ENCODE measurements around the gene ERC2.

DNA sequence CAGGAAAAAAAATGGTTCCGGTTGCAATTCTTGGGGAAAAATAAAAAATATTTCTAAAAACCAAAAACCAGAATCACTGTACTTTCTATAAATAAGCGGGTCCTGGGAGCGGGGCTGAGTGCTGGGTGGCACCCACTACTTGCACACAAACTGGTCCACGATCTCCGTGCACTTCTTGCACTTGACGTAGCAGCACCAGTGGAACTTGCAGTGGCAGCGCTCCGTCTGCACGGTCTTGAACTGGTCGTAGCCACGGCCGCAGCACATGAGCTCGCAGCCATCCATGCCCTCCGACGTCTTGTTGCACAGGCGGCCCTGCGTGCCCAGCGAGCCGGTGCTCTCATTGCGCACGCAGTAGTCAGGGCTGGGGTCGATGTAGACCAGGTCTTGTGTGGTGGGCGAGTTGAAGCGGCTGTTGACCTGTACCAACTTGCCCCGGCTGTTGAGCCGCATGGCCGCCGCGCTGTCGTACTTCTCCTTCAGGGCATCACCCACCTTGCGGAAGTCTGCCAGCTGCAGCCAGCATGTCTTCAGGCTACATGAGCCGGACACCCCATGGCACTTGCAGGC is 998.2 kb downstream of the ERC2 start:
- TF ChIP-seq KDM5B (CRISPR knock-in tag; IDR thresholded peaks at IDR 0.05; ENCODE audit: borderline replicate concordance) (no peak), ZNF569 (CRISPR knock-in tag; IDR thresholded peaks at IDR 0.05; ENCODE audit: borderline replicate concordance) (no peak), YY1 (IDR thresholded peaks at IDR 0.05; ENCODE audit: insufficient read depth, insufficient replicate concordance, low read depth, low read length) (no peak), ZNF546 (CRISPR knock-in tag; conservative IDR thresholded peaks at IDR 0.05) (no peak), ATM (IDR thresholded peaks at IDR 0.05; ENCODE audit: borderline replicate concordance) (no peak), NFRKB (IDR thresholded peaks at IDR 0.05) (no peak), ZNF772 (CRISPR knock-in tag; IDR thresholded peaks at IDR 0.05) (no peak), JUNB (CRISPR knock-in tag; IDR thresholded peaks at IDR 0.05; ENCODE audit: borderline replicate concordance) (no peak), ZNF792 (CRISPR knock-in tag; IDR thresholded peaks at IDR 0.05) (no peak)
- TF ChIP-seq, protein P1, sequence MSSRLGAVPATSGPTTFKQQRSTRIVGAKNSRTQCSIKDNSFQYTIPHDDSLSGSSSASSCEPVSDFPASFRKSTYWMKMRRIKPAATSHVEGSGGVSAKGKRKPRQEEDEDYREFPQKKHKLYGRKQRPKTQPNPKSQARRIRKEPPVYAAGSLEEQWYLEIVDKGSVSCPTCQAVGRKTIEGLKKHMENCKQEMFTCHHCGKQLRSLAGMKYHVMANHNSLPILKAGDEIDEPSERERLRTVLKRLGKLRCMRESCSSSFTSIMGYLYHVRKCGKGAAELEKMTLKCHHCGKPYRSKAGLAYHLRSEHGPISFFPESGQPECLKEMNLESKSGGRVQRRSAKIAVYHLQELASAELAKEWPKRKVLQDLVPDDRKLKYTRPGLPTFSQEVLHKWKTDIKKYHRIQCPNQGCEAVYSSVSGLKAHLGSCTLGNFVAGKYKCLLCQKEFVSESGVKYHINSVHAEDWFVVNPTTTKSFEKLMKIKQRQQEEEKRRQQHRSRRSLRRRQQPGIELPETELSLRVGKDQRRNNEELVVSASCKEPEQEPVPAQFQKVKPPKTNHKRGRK (CRISPR knock-in tag; IDR thresholded peaks at IDR 0.05) = no peak
